K562 (cell line): ENCODE data around the gene ESRRG. TPM values are rescaled to one million over a fixed set of nuclear protein-coding genes. Genes with fewer than 3 reads are reported as not detected.

ENCODE experiments used
- ATAC-seq: fragments of 200-7000 bp; cut with Tn5 transposase; 3 replicates; pipeline ENCODE4 v1.9.1; 2020; ENCODE audit warnings: moderate library complexity
- BruUV-seq: library from RNA; stranded (reverse); fragments of 400-500 nt; replicated peaks from 2 replicates; lab custom pipeline; 2021; lab: Mats Ljungman, UMichigan
- CTCF ChIA-PET: fragments of 300-600 bp; formaldehyde crosslinking; extraction: SDS; loops from one replicate; lab custom pipeline; 2021; ENCODE audit warnings: low intra/inter-chr PET ratio; lab: Yijun Ruan, JAX
- POLR2A ChIA-PET: fragments of 300-600, 350-650 bp; sonication (Branson Sonifier 250); formaldehyde crosslinking; extraction: SDS; loops from one replicate; lab custom pipeline; 2021; ENCODE audit warnings: antibody characterized with exemption, inconsistent platforms; lab: Yijun Ruan, JAX
- DNase-seq, 4 experiments: peaks; one replicate each; pipeline versions ENCODE4 v3.0.0 to v3.0.0-alpha.2; 2011 to 2018; ENCODE audit warnings: low spot score in 3 of 4, mixed read lengths in 3 of 4; ENCODE audit errors: extremely low read depth in 1 of 4
- FAIRE-seq: peaks from 2 replicates; lab custom pipeline; 2011; peaks lifted over from hg19 to GRCh38; lab: Jason Lieb, UNC
- H2AFZ ChIP-seq: 2 replicates; pipeline ENCODE4 v1.6.0; 2011; ENCODE audit warnings: low read depth, low read length, control low read depth, inconsistent platforms
- H3K27ac ChIP-seq: fragments of 200-600 bp; 3 replicates; pipeline ENCODE4 v1.8.0; 2011; ENCODE audit warnings: low read depth, mild to moderate bottlenecking, control low read depth, inconsistent platforms, low read length, moderate library complexity, mixed read lengths; ENCODE audit errors: extremely low read depth
- H3K27me3 ChIP-seq, 2 experiments: fragments of 300-600 bp in 1 of 2; 2 replicates in 1 of 2; 3 replicates in 1 of 2; pipeline versions ENCODE4 v1.6.0 to v1.8.0; 2011; ENCODE audit warnings: inconsistent platforms in 2 of 2, low read length in 2 of 2, mild to moderate bottlenecking in 1 of 2, mixed read lengths in 1 of 2, moderate library complexity in 1 of 2; ENCODE audit not compliant: control insufficient read depth in 2 of 2, insufficient read depth in 2 of 2
- H3K36me3 ChIP-seq: fragments of 300-600 bp; 3 replicates; pipeline ENCODE4 v1.8.0; 2011; ENCODE audit warnings: mild to moderate bottlenecking, low read length, inconsistent platforms; ENCODE audit not compliant: control insufficient read depth, insufficient read depth
- H3K4me1 ChIP-seq, 2 experiments: fragments of 200-600 bp in 1 of 2; replicated peaks in 1 of 2; 2 replicates in 1 of 2; 3 replicates in 1 of 2; pipeline versions ENCODE4 v1.5.1 to v1.8.0; 2011; ENCODE audit warnings: inconsistent platforms in 2 of 2, low read length in 2 of 2, mild to moderate bottlenecking in 1 of 2, mixed read lengths in 1 of 2, moderate library complexity in 1 of 2; ENCODE audit not compliant: control insufficient read depth in 2 of 2, insufficient read depth in 2 of 2
- H3K4me2 ChIP-seq: 2 replicates; pipeline ENCODE4 v1.6.1; 2011; ENCODE audit warnings: low read length, control low read depth, inconsistent platforms, mixed read lengths; ENCODE audit not compliant: insufficient read depth
- H3K4me3 ChIP-seq: fragments of 200-600 bp; sonication (generic), shearing (Covaris generic); 2 replicates; pipeline ENCODE4 v1.5.1; 2016; ENCODE audit warnings: control low read depth, inconsistent platforms
- H3K79me2 ChIP-seq: fragments of 200-600 bp; 3 replicates; pipeline ENCODE4 v1.8.0; 2011; ENCODE audit warnings: low read length, inconsistent platforms; ENCODE audit not compliant: control insufficient read depth, insufficient read depth
- H3K9ac ChIP-seq, 2 experiments: 2 replicates each; pipeline versions ENCODE4 v1.6.0 to v1.6.1; 2011; ENCODE audit warnings: low read depth in 2 of 2, low read length in 2 of 2, control low read depth in 1 of 2, inconsistent platforms in 1 of 2, mild to moderate bottlenecking in 1 of 2, mixed read lengths in 1 of 2; ENCODE audit not compliant: insufficient read depth in 1 of 2
- H3K9me1 ChIP-seq: one replicate; pipeline ENCODE4 v1.6.0; 2011; ENCODE audit warnings: inconsistent platforms, mild to moderate bottlenecking, low read length, moderate library complexity; ENCODE audit not compliant: control insufficient read depth, insufficient read depth
- H3K9me3 ChIP-seq: replicated peaks from 2 replicates; pipeline ENCODE4 v1.5.1; 2011; ENCODE audit warnings: low read depth, low read length, inconsistent platforms; ENCODE audit not compliant: control insufficient read depth, insufficient read depth
- H4K20me1 ChIP-seq: replicated peaks from 2 replicates; pipeline ENCODE4 v1.6.1; 2011; ENCODE audit warnings: low read length, inconsistent platforms, mixed read lengths; ENCODE audit not compliant: control insufficient read depth, insufficient read depth
- ASH1L ChIP-seq: fragments of 450-650 bp; IDR thresholded peaks from 2 replicates; pipeline ENCODE4 v1.6.1; 2018; ENCODE audit warnings: borderline replicate concordance, mild to moderate bottlenecking, low read depth; ENCODE audit not compliant: partially characterized antibody
- BRD4 ChIP-seq: fragments of 200-600 bp; sonication (generic); IDR thresholded peaks from 2 replicates; pipeline ENCODE4 v1.6.1; 2017; ENCODE audit warnings: inconsistent platforms
- FOS ChIP-seq: IDR thresholded peaks from 3 replicates; pipeline ENCODE4 v1.6.1; 2011; ENCODE audit not compliant: insufficient read length; ENCODE audit errors: extremely low read depth
- HMG20A ChIP-seq: fragments of 450-650 bp; formaldehyde crosslinking; conservative IDR thresholded peaks from 2 replicates; pipeline ENCODE4 v1.4.0; 2020; ENCODE audit warnings: mild to moderate bottlenecking, mixed read lengths
- IRF2 ChIP-seq: sonication (generic); formaldehyde crosslinking; IDR thresholded peaks from 2 replicates; pipeline ENCODE4 v1.8.1; 2022; ENCODE audit warnings: mild to moderate bottlenecking, missing genetic modification reagents
- MIER1 ChIP-seq: fragments of 450-650 bp; IDR thresholded peaks from 2 replicates; pipeline ENCODE4 v1.6.1; 2016; ENCODE audit warnings: antibody characterized with exemption, mild to moderate bottlenecking, low read depth
- RERE ChIP-seq: sonication (generic); formaldehyde crosslinking; IDR thresholded peaks from 2 replicates; pipeline ENCODE4 v1.8.0; 2023; ENCODE audit warnings: missing genetic modification reagents, mild to moderate bottlenecking, borderline replicate concordance
- SETDB1 ChIP-seq: IDR thresholded peaks from one replicate; pipeline ENCODE4 v1.6.1; 2012; ENCODE audit warnings: low read length, control low read depth, inconsistent platforms
- SMAD2 ChIP-seq: fragments of 150-350 bp; IDR thresholded peaks from 2 replicates; pipeline ENCODE4 v1.6.1; 2014; ENCODE audit warnings: low read depth, mild to moderate bottlenecking, low read length
- SMARCC2 ChIP-seq: fragments of 450-650 bp; IDR thresholded peaks from 2 replicates; pipeline ENCODE4 v1.6.1; 2017; ENCODE audit warnings: antibody characterized with exemption, moderate library complexity, mild to moderate bottlenecking, low read depth
- SUPT5H ChIP-seq: fragments of 450-650 bp; IDR thresholded peaks from 2 replicates; pipeline ENCODE4 v1.6.1; 2016
- TEAD4 ChIP-seq, 2 experiments: sonication (generic) in 1 of 2; formaldehyde crosslinking in 1 of 2; IDR thresholded peaks; 2 replicates each; pipeline versions ENCODE4 v1.6.1 to v1.8.0; 2012 to 2022; ENCODE audit warnings: borderline replicate concordance in 1 of 2, inconsistent platforms in 1 of 2, low read length in 1 of 2, mild to moderate bottlenecking in 1 of 2, missing genetic modification reagents in 1 of 2
- ZNF133 ChIP-seq: fragments of 250-450 bp; sonication (Bioruptor Pico); IDR thresholded peaks from 2 replicates; pipeline ENCODE4 v1.4.0; 2020; ENCODE audit warnings: mild to moderate bottlenecking
- ZNF644 ChIP-seq: fragments of 200-800 bp; sonication (Bioruptor generic); IDR thresholded peaks from 2 replicates; pipeline ENCODE4 v1.6.1; 2016; ENCODE audit warnings: low read depth, missing genetic modification characterization, missing compliant biosample characterization
- ZNF695 ChIP-seq: fragments of 450-650 bp; formaldehyde crosslinking; IDR thresholded peaks from 2 replicates; pipeline ENCODE4 v1.4.0; 2020; ENCODE audit warnings: mild to moderate bottlenecking, moderate library complexity
- in situ Hi-C: fragments of 300-500 bp; cut with MboI; formaldehyde crosslinking; loops from 4 replicates; pipeline ENCODE4 v1.15.0; 2018; ENCODE audit warnings: inconsistent platforms, mixed read lengths
- intact Hi-C: fragments of 100-400 bp; cut with micrococcal nuclease; formaldehyde crosslinking; loops from 2 replicates; pipeline ENCODE4 v1.14.2; 2022
- polyA plus RNA-seq, 8 experiments: library from polyadenylated mRNA; depleted of rRNA in 4 of 8; stranded (reverse) in 5 of 8; unstranded in 3 of 8; fragments of >200 nt; fragmentation: Nextera tagmentation in 2 of 8; fragmentation: Illumina TruSeq in 1 of 8; extraction: Ambion mirVana in 2 of 8; extraction: Trizol in 1 of 8; gene quantifications; 2 replicates each; pipeline versions ENCODE4 v1.2.1 to v1.2.3, GENCODE V29; 2011 to 2014; ENCODE audit warnings: inconsistent platforms in 1 of 8, missing spikeins in 1 of 8
- total RNA-seq, 7 experiments: library from RNA; depleted of rRNA in 6 of 7; stranded (reverse); fragments of >200 nt in 6 of 7; fragmentation: Illumina TruSeq in 2 of 7; extraction: Trizol in 2 of 7; gene quantifications; 2 replicates each; pipeline versions ENCODE4 v1.2.1 to v1.2.3, GENCODE V29; 2011 to 2021; ENCODE audit warnings: low replicate concordance in 1 of 7

Gene ESRRG
- total and polyA plus RNA-seq, 9 of the 15 experiments (the other 6 are each of a cell fraction or from before 2014, with no cell fraction given): not detected

GRCh38 chr1:216458812-216459211 lies 264.4 kb downstream of the ESRRG start:
- no peak for FAIRE-seq
- Histone ChIP-seq H4K20me1 (no peaks in the 10 kb centered on the region), H2AFZ (no peak overlapping the region), H3K9me1 (no peaks in the 10 kb centered on the region), H3K27me3 (no peaks in the 10 kb centered on the region), H3K79me2 (no peaks in the 10 kb centered on the region), H3K9me3 (no peaks in the 10 kb centered on the region; the same call in 1 of the 2 replicates), H3K9ac (no peak overlapping the region), H3K36me3 (no peaks in the 10 kb centered on the region), H3K4me1 (no peaks in the 10 kb centered on the region), H3K4me3 (no peak overlapping the region), H3K4me2 (no peak overlapping the region), H3K27ac (no peak overlapping the region)
- no peak for TF ChIP-seq ASH1L
- TF ChIP-seq SMAD2: no peak
- TF ChIP-seq IRF2: no peak
- no peak for TF ChIP-seq TEAD4 (IDR thresholded peaks at IDR 0.05; ENCODE audit: low read length)
- no peak for TF ChIP-seq TEAD4 (CRISPR knock-in tag; IDR thresholded peaks at IDR 0.05; ENCODE audit: borderline replicate concordance)
- no peak for TF ChIP-seq RERE (CRISPR knock-in tag)
- no peak for TF ChIP-seq ZNF644 (tag)
- TF ChIP-seq ZNF133 (CRISPR knock-in tag): no peak
- no peak for TF ChIP-seq SUPT5H
- no peak for TF ChIP-seq ZNF695 (CRISPR knock-in tag)
- no peak for TF ChIP-seq MIER1
- no peak for TF ChIP-seq HMG20A (CRISPR knock-in tag)
- TF ChIP-seq BRD4: no peak
- no peak for TF ChIP-seq SMARCC2
- no peak for TF ChIP-seq SETDB1
- no peak for TF ChIP-seq FOS
- ChIA-PET CTCF (no interaction called here), POLR2A (interaction anchor here (0.7 kb wide), 1 partner anchor 121 kb away, joined by 3 read pairs; no protein-coding TSS in a partner anchor)
- intact Hi-C loops: no loop called here
- DNase-seq: no peak
- no peak for ATAC-seq
- no TSS peak for BruUV-seq
- in situ Hi-C loops: no loop called here
